H1 (cell line): ENCODE measurements around the gene RPS6KA4. TPM values are rescaled to one million over a fixed set of nuclear protein-coding genes. Genes with fewer than 3 reads are reported as not detected.

Experiments
- CTCF ChIA-PET: fragments of 300-600 bp; sonication (Branson Sonifier 250); formaldehyde crosslinking; loops from one replicate; lab custom pipeline; 2021; ENCODE audit not compliant: partially characterized antibody; lab: Charles Lee
- POLR2A ChIA-PET: fragments of 300-600 bp; sonication (Branson Sonifier 250); formaldehyde crosslinking; loops from one replicate; lab custom pipeline; 2021; ENCODE audit warnings: inconsistent platforms; ENCODE audit not compliant: partially characterized antibody; lab: Charles Lee
- DNase-seq, 2 experiments: peaks; one replicate each; pipeline versions ENCODE4 v3.0.0 to v3.0.0-alpha.2; 2010 to 2022; ENCODE audit warnings: low spot score in 2 of 2, low read depth in 1 of 2, mixed read lengths in 1 of 2
- FAIRE-seq: peaks from 2 replicates; lab custom pipeline; 2011; peaks lifted over from hg19 to GRCh38; lab: Jason Lieb, UNC
- H2AFZ ChIP-seq: 2 replicates; pipeline ENCODE4 v1.8.1; 2012; ENCODE audit warnings: low read length, inconsistent platforms
- H2AK5ac ChIP-seq: 2 replicates; pipeline ENCODE4 v1.6.1; 2013; ENCODE audit warnings: low read depth, low read length
- H2BK120ac ChIP-seq: replicated peaks from 2 replicates; pipeline ENCODE3; 2013; ENCODE audit warnings: low read depth, low read length, inconsistent platforms
- H2BK12ac ChIP-seq: 2 replicates; pipeline ENCODE4 v1.6.1; 2013; ENCODE audit warnings: low read depth, low read length
- H2BK15ac ChIP-seq: 2 replicates; pipeline ENCODE4 v1.6.1; 2013; ENCODE audit warnings: low read length
- H2BK20ac ChIP-seq: 2 replicates; pipeline ENCODE4 v1.6.1; 2013; ENCODE audit warnings: low read length
- H2BK5ac ChIP-seq: 2 replicates; pipeline ENCODE4 v1.6.1; 2013; ENCODE audit warnings: low read depth, low read length
- H3K14ac ChIP-seq: 2 replicates; pipeline ENCODE4 v1.6.1; 2013; ENCODE audit warnings: inconsistent platforms; ENCODE audit not compliant: insufficient read length
- H3K18ac ChIP-seq: 2 replicates; pipeline ENCODE4 v1.6.1; 2013; ENCODE audit warnings: low read length; ENCODE audit errors: extremely low read depth
- H3K23ac ChIP-seq: 2 replicates; pipeline ENCODE4 v1.6.1; 2013; ENCODE audit warnings: inconsistent platforms; ENCODE audit not compliant: insufficient read length
- H3K23me2 ChIP-seq: 2 replicates; pipeline ENCODE4 v1.6.1; 2013; ENCODE audit warnings: low read depth, low read length
- H3K27ac ChIP-seq: 2 replicates; pipeline ENCODE4 v1.6.1; 2011; ENCODE audit warnings: low read depth, low read length, inconsistent platforms
- H3K27me3 ChIP-seq, 4 experiments: replicated peaks in 1 of 4; 1 replicate in 1 of 4; 2 replicates in 3 of 4; pipeline versions ENCODE4 v1.6.1 to v1.8.1; 2011 to 2013; ENCODE audit warnings: low read length in 3 of 4, mild to moderate bottlenecking in 3 of 4, inconsistent platforms in 2 of 4, mixed read lengths in 2 of 4, moderate library complexity in 1 of 4; ENCODE audit not compliant: control insufficient read depth in 3 of 4, insufficient read depth in 3 of 4; ENCODE audit errors: extremely low read depth in 1 of 4
- H3K36me3 ChIP-seq, 4 experiments: 2 replicates each; pipeline versions ENCODE4 v1.6.1 to v1.8.1; 2011 to 2013; ENCODE audit warnings: mild to moderate bottlenecking in 4 of 4, low read length in 3 of 4, moderate library complexity in 2 of 4, control low read depth in 1 of 4, inconsistent platforms in 1 of 4; ENCODE audit not compliant: insufficient read depth in 4 of 4, control insufficient read depth in 2 of 4
- H3K4ac ChIP-seq: replicated peaks from 2 replicates; pipeline ENCODE3; 2013; ENCODE audit warnings: low read length, low read depth, mixed read lengths, inconsistent platforms; ENCODE audit not compliant: insufficient read length
- H3K4me1 ChIP-seq, 4 experiments: replicated peaks in 1 of 4; 1 replicate in 1 of 4; 2 replicates in 3 of 4; pipeline versions ENCODE4 v1.6.1 to v1.8.1; 2011 to 2013; ENCODE audit warnings: low read length in 3 of 4, inconsistent platforms in 2 of 4, mixed read lengths in 1 of 4; ENCODE audit not compliant: insufficient read depth in 4 of 4, control insufficient read depth in 3 of 4
- H3K4me2 ChIP-seq, 2 experiments: 2 replicates each; pipeline versions ENCODE4 v1.6.1 to v1.8.1; 2011 to 2013; ENCODE audit warnings: low read depth in 2 of 2, low read length in 2 of 2, control low read depth in 1 of 2, inconsistent platforms in 1 of 2, mild to moderate bottlenecking in 1 of 2; ENCODE audit not compliant: insufficient read depth in 1 of 2
- H3K4me3 ChIP-seq, 4 experiments: fragments of 200-600, 300-600 bp in 1 of 4; sonication (generic), shearing (Covaris generic), sonication (Bioruptor Twin) in 1 of 4; 2 replicates each; pipeline versions ENCODE4 v1.5.1 to v1.8.1; 2011 to 2016; ENCODE audit warnings: low read length in 4 of 4, low read depth in 3 of 4, control low read depth in 2 of 4, inconsistent platforms in 2 of 4, mild to moderate bottlenecking in 2 of 4, mixed read lengths in 1 of 4, moderate library complexity in 1 of 4; ENCODE audit not compliant: insufficient read depth in 2 of 4; ENCODE audit errors: extremely low read depth in 1 of 4
- H3K56ac ChIP-seq: replicated peaks from 2 replicates; pipeline ENCODE3; 2013; ENCODE audit warnings: low read depth, mild to moderate bottlenecking, mixed read lengths, low read length, inconsistent platforms; ENCODE audit not compliant: insufficient read length
- H3K79me1 ChIP-seq: 2 replicates; pipeline ENCODE4 v1.6.1; 2013; ENCODE audit warnings: low read depth, low read length, control low read depth
- H3K79me2 ChIP-seq, 2 experiments: 2 replicates each; pipeline versions ENCODE4 v1.6.1 to v1.8.1; 2012 to 2013; ENCODE audit warnings: low read length in 2 of 2, mild to moderate bottlenecking in 2 of 2, inconsistent platforms in 1 of 2; ENCODE audit not compliant: insufficient read depth in 2 of 2, control insufficient read depth in 1 of 2
- H3K9ac ChIP-seq, 4 experiments: replicated peaks in 1 of 4; 1 replicate in 1 of 4; 2 replicates in 3 of 4; pipeline versions ENCODE4 v1.6.1 to v1.8.1; 2011 to 2013; ENCODE audit warnings: low read depth in 3 of 4, low read length in 3 of 4, control low read depth in 2 of 4, mild to moderate bottlenecking in 2 of 4, moderate library complexity in 2 of 4, inconsistent platforms in 1 of 4; ENCODE audit errors: extremely low read depth in 1 of 4
- H3K9me3 ChIP-seq, 2 experiments: 2 replicates each; pipeline versions ENCODE4 v1.6.1 to v1.8.1; 2012 to 2013; ENCODE audit warnings: mild to moderate bottlenecking in 2 of 2, moderate library complexity in 2 of 2, control low read depth in 1 of 2, inconsistent platforms in 1 of 2, low read depth in 1 of 2, low read length in 1 of 2, mixed read lengths in 1 of 2; ENCODE audit not compliant: insufficient read depth in 2 of 2
- H4K20me1 ChIP-seq, 2 experiments: replicated peaks in 1 of 2; 2 replicates each; pipeline versions ENCODE3 to v1.8.1; 2011 to 2013; ENCODE audit warnings: inconsistent platforms in 2 of 2, low read length in 2 of 2, mild to moderate bottlenecking in 1 of 2; ENCODE audit not compliant: insufficient read depth in 2 of 2, control insufficient read depth in 1 of 2
- H4K5ac ChIP-seq: 2 replicates; pipeline ENCODE4 v1.6.1; 2013; ENCODE audit warnings: low read length, low read depth, mixed read lengths, inconsistent platforms; ENCODE audit not compliant: insufficient read length
- H4K8ac ChIP-seq: 2 replicates; pipeline ENCODE4 v1.8.0; 2013; ENCODE audit warnings: mild to moderate bottlenecking, moderate library complexity, low read length, inconsistent platforms; ENCODE audit not compliant: insufficient read depth; ENCODE audit errors: extremely low read depth
- H4K91ac ChIP-seq: replicated peaks from 2 replicates; pipeline ENCODE3; 2013; ENCODE audit warnings: low read length, mixed read lengths, inconsistent platforms; ENCODE audit not compliant: insufficient read length
- EP300 ChIP-seq, 2 experiments: IDR thresholded peaks; 1 replicate in 1 of 2; 2 replicates in 1 of 2; pipeline ENCODE4 v1.6.1; 2011 to 2012; ENCODE audit warnings: low read depth in 2 of 2, low read length in 2 of 2, mild to moderate bottlenecking in 2 of 2, borderline replicate concordance in 1 of 2, inconsistent platforms in 1 of 2, moderate library complexity in 1 of 2
- RAD21 ChIP-seq, 2 experiments: IDR thresholded peaks in 1 of 2; conservative IDR thresholded peaks in 1 of 2; 2 replicates each; pipeline ENCODE4 v1.6.1; 2011; ENCODE audit warnings: low read depth in 2 of 2, low read length in 2 of 2, improper control_type of control experiment in 1 of 2, inconsistent platforms in 1 of 2, mild to moderate bottlenecking in 1 of 2, moderate library complexity in 1 of 2
- WGBS, 2 experiments: shearing (Covaris generic) in 1 of 2; methylation state at CpG; one replicate each; pipeline versions ENCODE4 v1.1.6 to v1.1.7; 2013 to 2015; ENCODE audit warnings: low lambda C conversion rate in 2 of 2, mixed read lengths in 2 of 2, inconsistent platforms in 1 of 2, low coverage in 1 of 2, missing lambda C conversion rate in 1 of 2; ENCODE audit not compliant: insufficient replicate concordance in 2 of 2, insufficient coverage in 1 of 2, insufficient read length in 1 of 2; ENCODE audit errors: extremely low coverage in 1 of 2, missing lambda C conversion rate in 1 of 2; 5-methylcytosine and 5-hydroxymethylcytosine counted together
- polyA plus RNA-seq, 7 experiments: library from polyadenylated mRNA; depleted of rRNA in 3 of 7; stranded (reverse) in 5 of 7; unstranded in 2 of 7; fragments of >200 nt in 5 of 7; fragments of 200-250 nt in 2 of 7; gene quantifications; 1 replicate in 5 of 7; 2 replicates in 1 of 7; 4 replicates in 1 of 7; pipeline versions ENCODE4 v1.2.1 to v1.2.3, GENCODE V29; 2011 to 2013; ENCODE audit warnings: missing spikeins in 2 of 7, mixed read lengths in 2 of 7
- total RNA-seq: library from RNA; stranded (reverse); fragmentation: NEBNext Ultra II Directional; extraction: Animal tissue kit (Norgen Biotek cat#: 25700); gene quantifications from 2 replicates; pipeline ENCODE4 v1.2.1, GENCODE V29; 2021

The RPS6KA4 gene
- total and polyA plus RNA-seq, 2 of the 8 experiments (the other 6 are each of a cell fraction or from before 2014, with no cell fraction given), result 8.2 to 12.6 TPM

- Histone ChIP-seq H3K9ac (no peak overlapping the region), H3K56ac (no peak overlapping the region), H2AFZ (no peak overlapping the region), H3K18ac (no peak overlapping the region), H3K14ac (no peak overlapping the region), H2BK15ac (peak overlapping the region; percentile 46; the same call in 1 of the 2 replicates), H3K4ac (no peak overlapping the region), H3K23me2 (no peaks in the 10 kb centered on the region), H2AK5ac (no peak overlapping the region), H3K4me2 (peak overlapping the region in 1 of 2 experiments; percentile 19; a peak in 1 of 4 replicates), H3K27ac (no peak overlapping the region), H3K79me1 (no peaks in the 10 kb centered on the region), H3K4me1 (peaks cover 0 to 6% (median 3%) of the 10 kb centered on the region in 4 experiments; a peak in 3 of 7 replicates), H3K36me3 (no peaks in the 10 kb centered on the region), H2BK120ac (no peak overlapping the region), H4K5ac (peak overlapping the region; percentile 40), H3K23ac (no peak overlapping the region), H3K79me2 (no peaks in the 10 kb centered on the region), H3K4me3 (no peak overlapping the region), H4K8ac (peak overlapping the region; percentile 71; the same call in 1 of the 2 replicates), H2BK5ac (no peak overlapping the region), H2BK12ac (peak overlapping the region; percentile 14; the same call in 1 of the 2 replicates), H2BK20ac (no peak overlapping the region), H3K9me3 (no peaks in the 10 kb centered on the region), H4K91ac (peak overlapping the region; percentile 65), H3K27me3 (no peaks in the 10 kb centered on the region), H4K20me1 (peaks cover 0 to 2% of the 10 kb centered on the region in 2 experiments)
- DNase-seq (no peak), FAIRE-seq (no peak)
- ChIA-PET CTCF (interaction anchor here (0.6 to 37.6 kb wide), 11 partner anchors 9 to 399 kb away, joined by 3 to 614 read pairs (median 4); partner anchors contain the start of genes CATSPERZ, CCDC88B, ESRRA and PRDX5), POLR2A (interaction anchor here (0.7 to 3.3 kb wide), 6 partner anchors 8 to 117 kb away, joined by 3 to 9 read pairs (median 4); partner anchors contain the start of genes PRDX5, RPS6KA4 and TRMT112)
- 74% methylated on average over 13 of the region's 14 CpGs; no CpG with 5 or more reads in 1 of the 2 experiments for WGBS, 2 experiments
- peak in 1 of 2 experiments; percentile 76; a peak in 1 of 3 replicates for TF ChIP-seq EP300 (IDR thresholded peaks at IDR 0.05; ENCODE audit: borderline replicate concordance in 1 of 2, low read depth in 2 of 2, low read length in 2 of 2)
- no peak for TF ChIP-seq RAD21 (IDR thresholded peaks at IDR 0.05 in 1 of 2, conservative IDR thresholded peaks at IDR 0.05 in 1 of 2; ENCODE audit: low read depth in 2 of 2, low read length in 2 of 2)
Observed at GRCh38 chr11:64348383-64349024, 10.5 kb upstream of the RPS6KA4 start.
